SK-MEL-5 (cell line): ENCODE data around the gene ORAI3. TPM values are rescaled to one million over a fixed set of nuclear protein-coding genes. Genes with fewer than 3 reads are reported as not detected.

Experiments used
- DNase-seq: peaks from one replicate; pipeline ENCODE4 v3.0.0-alpha.2; 2016; ENCODE audit warnings: low read depth, low spot score
- in situ Hi-C: cut with HindIII; loops from 2 replicates; pipeline ENCODE4 v1.10.0; 2016; ENCODE audit warnings: low sequenced_read_pairs, high pct_unique_total_duplicates, low pct_unique_long_range_greater_than_20kb
- small RNA-seq, 2 experiments: library from RNA; depleted of rRNA; stranded (forward); fragments of <200 nt; gene quantifications; one replicate each; pipeline ENCODE3, GENCODE V24; 2014
- total RNA-seq: library from RNA; depleted of rRNA; stranded (reverse); fragments of >200 nt; shearing (Covaris generic); gene quantifications from 2 replicates; pipeline ENCODE4 v1.2.3, GENCODE V29; 2014; rRNA removed

Gene ORAI3
- total RNA-seq, 1 experiment from 2014 or later, result 43.9 TPM

DNA sequence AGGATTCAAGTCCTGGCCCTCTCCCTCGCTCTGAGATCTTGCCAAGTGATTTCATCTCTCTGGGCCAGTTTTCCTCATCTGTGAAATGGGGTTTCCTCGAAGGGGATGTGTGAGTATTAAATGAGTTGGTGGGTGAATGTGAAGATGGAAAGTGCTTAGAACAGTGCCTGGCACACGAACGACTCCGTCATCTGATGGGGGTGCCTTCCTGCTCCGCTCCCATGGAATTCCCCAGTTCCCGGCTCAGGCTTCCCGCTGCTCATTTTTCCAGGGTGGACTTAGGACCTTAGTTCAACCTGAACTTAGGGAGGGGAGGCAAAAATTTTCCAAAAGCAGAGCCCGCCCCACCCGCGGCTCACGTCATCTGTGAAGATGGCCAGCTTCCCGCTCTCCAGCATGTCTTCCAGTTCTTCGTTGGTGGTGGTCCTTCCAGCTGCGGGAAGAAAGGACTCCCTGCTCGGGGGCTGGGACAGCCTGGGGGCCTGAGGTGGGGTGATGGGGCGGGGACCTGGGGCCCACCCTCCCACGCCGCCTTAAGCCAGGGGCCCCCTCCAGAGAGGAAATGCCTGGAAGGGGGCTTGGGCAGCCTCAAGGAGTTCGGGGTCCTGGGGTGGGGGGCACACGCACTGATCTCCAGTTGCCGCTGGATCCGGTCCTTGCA, 47.6 kb downstream of the ORAI3 start:
- DNase-seq, result no peak
- in situ Hi-C loops, result no loop called here

GRCh38 chr16:30996985-30997724, 48.3 kb downstream of the ORAI3 start:
- peak; percentile 56 for DNase-seq
- in situ Hi-C loops, result no loop called here

GRCh38 chr16:30997725-30998711, 49.1 kb downstream of the ORAI3 start:
- peak; percentile 15 for DNase-seq
- in situ Hi-C loops, result no loop called here

DNA sequence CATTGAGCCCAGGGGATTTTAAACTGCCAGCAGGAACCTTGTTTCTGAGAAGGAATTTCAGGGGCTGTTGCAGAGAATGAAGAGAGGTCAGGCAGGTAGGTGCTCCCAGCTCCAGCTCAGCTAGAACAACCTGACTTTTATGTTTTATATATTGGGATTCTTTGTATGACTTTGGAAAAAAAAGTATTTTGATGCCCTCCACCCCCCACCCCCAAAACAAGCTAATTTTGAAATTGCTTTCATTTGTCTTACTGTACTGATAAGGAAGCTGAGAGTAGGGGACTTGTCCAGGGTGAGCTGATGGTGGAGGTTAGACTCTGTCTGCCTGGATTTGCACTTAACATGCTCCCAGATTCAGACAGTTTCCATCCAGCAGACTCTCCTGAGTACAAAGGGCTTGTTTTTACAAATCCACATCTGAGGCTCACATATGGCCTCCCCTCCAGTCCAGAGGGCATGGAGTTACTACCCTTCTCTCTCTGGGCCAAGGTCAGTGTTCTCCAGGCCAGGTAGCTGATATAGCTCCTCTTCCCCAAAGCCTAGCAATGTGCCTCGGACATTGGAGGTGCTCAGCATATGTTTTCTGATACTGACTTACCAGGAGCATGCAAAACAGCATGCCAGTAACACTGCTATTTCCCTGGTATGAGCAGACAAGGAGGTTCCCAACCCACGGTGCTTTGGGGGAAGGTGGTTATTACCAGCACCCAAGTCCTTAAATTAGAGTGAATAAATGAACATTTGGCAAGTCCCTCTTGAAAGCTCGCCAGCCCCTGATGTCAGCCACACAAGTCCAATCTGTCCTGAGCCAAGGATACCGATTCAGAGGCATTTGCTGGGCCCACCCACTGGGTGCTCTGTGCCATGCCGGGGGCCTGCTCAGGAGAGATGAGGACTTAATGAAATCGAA, 50.2 kb downstream of the ORAI3 start:
- in situ Hi-C loops, result no loop called here
- no peak for DNase-seq

GRCh38 chr16:31000671-31001382, 52.0 kb downstream of the ORAI3 start:
- in situ Hi-C loops, result no loop called here

DNA sequence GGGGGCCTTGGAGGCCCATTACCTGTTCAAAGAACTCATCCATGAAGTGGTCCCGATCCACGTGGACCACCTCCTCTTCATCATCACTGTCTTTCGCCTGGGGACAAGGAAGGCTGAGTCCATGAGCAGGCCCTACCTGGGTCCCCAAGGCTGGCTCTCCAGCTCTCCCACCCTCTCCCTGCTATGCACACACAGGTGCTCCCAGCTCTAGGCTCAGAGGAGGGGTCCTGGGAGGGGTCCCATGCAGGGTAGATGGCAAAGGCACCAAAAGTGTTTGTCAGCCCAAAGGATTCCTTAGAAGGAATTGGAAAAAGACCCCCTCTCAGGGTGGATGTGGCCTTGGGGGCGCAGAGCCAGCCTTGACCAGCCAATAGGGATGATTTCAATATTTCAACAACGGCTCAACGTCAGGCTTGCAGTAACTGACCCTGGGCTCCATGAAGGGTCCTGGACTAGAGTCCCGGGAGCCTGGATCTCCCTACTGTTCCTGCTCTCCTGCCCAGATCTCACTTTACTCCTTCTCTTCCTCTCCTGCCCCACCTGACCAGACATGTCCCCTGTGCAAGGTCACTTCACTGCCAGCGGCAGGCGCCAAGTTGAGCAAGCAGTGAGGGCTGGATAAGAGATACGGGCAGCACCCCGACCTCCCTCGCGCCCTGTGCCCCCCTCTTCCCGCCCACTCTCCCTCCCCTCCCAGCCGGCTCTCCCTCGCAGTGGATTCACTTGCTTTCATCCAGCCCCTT, 52.8 kb downstream of the ORAI3 start:
- DNase-seq, result no peak
- in situ Hi-C loops, result no loop called here

More at GRCh38 chr16:31000671-31001382, 52.0 kb downstream of the ORAI3 start:
- DNase-seq, result no peak

GRCh38 chr16:31002250-31002700, 53.4 kb downstream of the ORAI3 start:
- in situ Hi-C loops, result no loop called here
- DNase-seq, result no peak

- in situ Hi-C loops, result no loop called here
- DNase-seq, result no peak
Measured at GRCh38 chr16:31002862-31003341, 54.0 kb downstream of the ORAI3 start.

DNA sequence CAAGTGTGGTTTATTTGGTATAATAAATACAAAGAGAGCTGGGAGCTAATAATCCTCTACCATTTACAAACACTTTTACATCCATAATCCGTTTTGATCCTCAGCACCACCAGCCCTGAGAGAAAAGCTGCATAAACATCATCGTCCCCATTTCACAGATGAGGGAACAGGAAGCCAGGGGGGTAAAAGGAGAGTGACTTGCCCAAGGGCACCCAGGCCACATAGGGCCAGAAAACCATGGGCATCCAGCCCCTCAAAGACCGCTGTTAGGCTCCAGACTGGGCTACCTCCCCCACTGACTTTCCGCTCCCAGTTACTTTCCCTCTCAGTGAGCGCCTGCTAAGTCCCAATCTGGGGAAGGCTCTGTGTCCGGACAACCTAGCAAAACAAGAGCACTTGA, 54.9 kb downstream of the ORAI3 start:
- DNase-seq, result no peak
- in situ Hi-C loops, result no loop called here

Small RNA genes lying within 50 kb of the gene (small RNA-seq; reads per million reads assigned to genes)
- gene AC135048.1, result 0 reads per million in 2 experiments

Other genes with a start within 250 kb of the ORAI3 start
- 5.8 and 9.4 TPM in 2 replicates for gene SRCAP, start 249.9 kb upstream of the ORAI3 start, total RNA-seq
- gene PHKG2, start 200.6 kb upstream of the ORAI3 start, total RNA-seq, result 14.3 and 16.4 TPM in 2 replicates
- gene CFAP119, start 187.0 kb upstream of the ORAI3 start, total RNA-seq, result 0.05 and 1.8 TPM in 2 replicates
- 108 and 120 TPM in 2 replicates for gene RNF40, start 186.7 kb upstream of the ORAI3 start, total RNA-seq
- gene ZNF629, start 161.9 kb upstream of the ORAI3 start, total RNA-seq, result 6.6 and 6.8 TPM in 2 replicates
- 21.5 and 22.0 TPM in 2 replicates for gene BCL7C, start 55.0 kb upstream of the ORAI3 start, total RNA-seq
- gene CTF1, start 52.5 kb upstream of the ORAI3 start, total RNA-seq, result 0.13 and 0.29 TPM in 2 replicates
- gene FBXL19, start 25.5 kb upstream of the ORAI3 start, total RNA-seq, result 20.8 and 22.0 TPM in 2 replicates
- 1.8 and 4.0 TPM in 2 replicates for gene SETD1A, start 8.7 kb downstream of the ORAI3 start, total RNA-seq
- 4.3 and 5.2 TPM in 2 replicates for gene HSD3B7, start 36.1 kb downstream of the ORAI3 start, total RNA-seq
- gene STX1B, start 61.6 kb downstream of the ORAI3 start, total RNA-seq, result 0.13 TPM in 1 of 2 replicates, not detected in the other
- 9.6 and 10.5 TPM in 2 replicates for gene STX4, start 84.5 kb downstream of the ORAI3 start, total RNA-seq
- gene ZNF668, start 125.2 kb downstream of the ORAI3 start, total RNA-seq, result 9.3 TPM in 2 replicates
- gene ZNF646, start 125.4 kb downstream of the ORAI3 start, total RNA-seq, result 9.0 and 9.3 TPM in 2 replicates
- gene PRSS53, start 139.9 kb downstream of the ORAI3 start, total RNA-seq, result 0.40 and 0.50 TPM in 2 replicates
- gene VKORC1, start 145.7 kb downstream of the ORAI3 start, total RNA-seq, result 206 and 219 TPM in 2 replicates
- 23.6 and 27.2 TPM in 2 replicates for gene BCKDK, start 159.3 kb downstream of the ORAI3 start, total RNA-seq
- gene KAT8, start 168.6 kb downstream of the ORAI3 start, total RNA-seq, result 26.9 and 34.3 TPM in 2 replicates
- gene PRSS8, start 186.7 kb downstream of the ORAI3 start, total RNA-seq, result not detected in 2 replicates
- 0.05 and 0.50 TPM in 2 replicates for gene PRSS36, start 201.0 kb downstream of the ORAI3 start, total RNA-seq
- 24.1 and 25.1 TPM in 2 replicates for gene FUS, start 231.1 kb downstream of the ORAI3 start, total RNA-seq